Astrocyte (in vitro differentiated cells and primary cell): ENCODE data around the gene ANXA2. TPM values are rescaled to one million over a fixed set of nuclear protein-coding genes. Genes with fewer than 3 reads are reported as not detected.

ENCODE experiments used
- DNase-seq: peaks from one replicate; pipeline ENCODE4 v3.0.0-alpha.2; 2010; ENCODE audit warnings: low read depth
- FAIRE-seq: peaks from 2 replicates; lab custom pipeline; 2011; peaks lifted over from hg19 to GRCh38; lab: Jason Lieb, UNC
- H2AFZ ChIP-seq: 2 replicates; pipeline ENCODE4 v1.6.0; 2012; ENCODE audit warnings: low read depth, low read length, inconsistent platforms
- H3K27ac ChIP-seq: 2 replicates; pipeline ENCODE4 v1.5.1; 2011; ENCODE audit warnings: low read depth, low read length, inconsistent platforms
- H3K27me3 ChIP-seq: 2 replicates; pipeline ENCODE4 v1.6.0; 2011; ENCODE audit warnings: low read length, inconsistent platforms; ENCODE audit not compliant: insufficient read depth
- H3K36me3 ChIP-seq: 2 replicates; pipeline ENCODE4 v1.5.1; 2011; ENCODE audit warnings: low read length, inconsistent platforms; ENCODE audit not compliant: insufficient read depth
- H3K4me1 ChIP-seq: 2 replicates; pipeline ENCODE4 v1.5.1; 2011; ENCODE audit warnings: low read length, inconsistent platforms; ENCODE audit not compliant: insufficient read depth
- H3K4me2 ChIP-seq: 2 replicates; pipeline ENCODE4 v1.6.0; 2012; ENCODE audit warnings: low read length, inconsistent platforms
- H3K4me3 ChIP-seq: 2 replicates; pipeline ENCODE4 v1.5.1; 2011; ENCODE audit warnings: low read depth, mild to moderate bottlenecking, low read length, inconsistent platforms; ENCODE audit not compliant: insufficient read depth
- H3K79me2 ChIP-seq: 2 replicates; pipeline ENCODE4 v1.6.0; 2012; ENCODE audit warnings: mild to moderate bottlenecking, low read length, inconsistent platforms; ENCODE audit not compliant: insufficient read depth
- H3K9ac ChIP-seq: 2 replicates; pipeline ENCODE4 v1.6.0; 2012; ENCODE audit warnings: mild to moderate bottlenecking, low read length, inconsistent platforms
- H3K9me3 ChIP-seq: 2 replicates; pipeline ENCODE4 v1.5.1; 2012; ENCODE audit warnings: low read depth, mild to moderate bottlenecking, low read length, inconsistent platforms; ENCODE audit not compliant: insufficient read depth
- H4K20me1 ChIP-seq: 2 replicates; pipeline ENCODE4 v1.6.0; 2012; ENCODE audit warnings: low read length, inconsistent platforms; ENCODE audit not compliant: insufficient read depth
- H3K27ac Mint-ChIP-seq: one replicate; pipeline ENCODE4 v1.8.0; 2021; ENCODE audit warnings: mild to moderate bottlenecking, mixed read lengths; ENCODE audit not compliant: unreplicated experiment
- H3K27me3 Mint-ChIP-seq: one replicate; pipeline ENCODE4 v1.8.0; 2021; ENCODE audit warnings: low read depth, mixed read lengths; ENCODE audit not compliant: unreplicated experiment
- H3K36me3 Mint-ChIP-seq: one replicate; pipeline ENCODE4 v1.8.0; 2021; ENCODE audit warnings: low read depth, mixed read lengths; ENCODE audit not compliant: unreplicated experiment
- H3K4me1 Mint-ChIP-seq: one replicate; pipeline ENCODE4 v1.8.0; 2021; ENCODE audit warnings: low read depth, mixed read lengths; ENCODE audit not compliant: unreplicated experiment
- H3K4me3 Mint-ChIP-seq: one replicate; pipeline ENCODE4 v1.8.0; 2021; ENCODE audit warnings: mild to moderate bottlenecking, moderate library complexity, mixed read lengths; ENCODE audit not compliant: unreplicated experiment
- H3K9me3 Mint-ChIP-seq: one replicate; pipeline ENCODE4 v1.8.0; 2021; ENCODE audit warnings: mild to moderate bottlenecking, mixed read lengths; ENCODE audit not compliant: unreplicated experiment
- CTCF ChIP-seq: IDR thresholded peaks from 2 replicates; pipeline ENCODE4 v1.5.1; 2011; ENCODE audit warnings: low read depth, mild to moderate bottlenecking, inconsistent platforms, low read length, moderate library complexity; ENCODE audit not compliant: insufficient read depth
- EZH2 ChIP-seq: IDR thresholded peaks from 2 replicates; pipeline ENCODE4 v1.6.1; 2012; ENCODE audit warnings: mild to moderate bottlenecking, low read length, inconsistent platforms; ENCODE audit not compliant: insufficient read depth
- total RNA-seq: library from RNA; stranded (reverse); gene quantifications from 2 replicates; pipeline ENCODE4 v1.2.1, GENCODE V29; 2021

ANXA2 gene
- total RNA-seq, 1 donor from 2014 or later: 2,599 TPM

- H3K27ac ChIP-seq: no peak overlapping the region
These were observed 11.9 kb downstream of the ANXA2 start for GRCh38 chr15:60385620-60386552.

GRCh38 chr15:60384526-60385126 is 13.2 kb downstream of the ANXA2 start:
- Mint-ChIP-seq H3K27ac (no peak overlapping the region), H3K9me3 (no peaks in the 10 kb centered on the region), H3K4me1 (peaks cover 61% of the 10 kb centered on the region), H3K4me3 (no peak overlapping the region), H3K27me3 (no peaks in the 10 kb centered on the region), H3K36me3 (peaks cover 16% of the 10 kb centered on the region)
- Histone ChIP-seq H2AFZ (no peak overlapping the region), H3K27ac (peak overlapping the region; percentile 99), H3K4me3 (no peak overlapping the region), H3K9ac (peak overlapping the region; percentile 59), H3K79me2 (peaks cover 95% of the 10 kb centered on the region), H3K27me3 (no peaks in the 10 kb centered on the region), H3K4me1 (peaks cover 72% of the 10 kb centered on the region), H3K36me3 (peaks cover 64% of the 10 kb centered on the region), H3K9me3 (no peaks in the 10 kb centered on the region), H4K20me1 (peaks cover 92% of the 10 kb centered on the region), H3K4me2 (peak overlapping the region; percentile 40)
- TF ChIP-seq EZH2 (no peak), CTCF (no peak)
- FAIRE-seq (no peak), DNase-seq (no peak)

More at GRCh38 chr15:60385620-60386552, 11.9 kb downstream of the ANXA2 start:
- no peaks in the 10 kb centered on the region for H3K27me3 Mint-ChIP-seq
- FAIRE-seq (no peak), DNase-seq (no peak)
- H3K9me3 Mint-ChIP-seq: no peaks in the 10 kb centered on the region
- H3K36me3 Mint-ChIP-seq: peaks cover 7% of the 10 kb centered on the region
- no peak for TF ChIP-seq EZH2
- no peak for TF ChIP-seq CTCF
- Histone ChIP-seq H4K20me1 (peaks cover 96% of the 10 kb centered on the region), H3K9ac (no peak overlapping the region), H3K4me3 (no peak overlapping the region), H3K36me3 (peaks cover 73% of the 10 kb centered on the region), H2AFZ (no peak overlapping the region), H3K9me3 (no peaks in the 10 kb centered on the region), H3K27me3 (no peaks in the 10 kb centered on the region), H3K4me1 (peaks cover 72% of the 10 kb centered on the region), H3K4me2 (peak overlapping the region; percentile 55), H3K79me2 (peaks cover 100% of the 10 kb centered on the region)
- H3K4me1 Mint-ChIP-seq: peaks cover 61% of the 10 kb centered on the region
- H3K4me3 Mint-ChIP-seq: no peak overlapping the region
- no peak overlapping the region for H3K27ac Mint-ChIP-seq
